CD4-positive, alpha-beta T cell (primary cell): ENCODE data around the gene ARHGAP6. TPM values are rescaled to one million over a fixed set of nuclear protein-coding genes. Genes with fewer than 3 reads are reported as not detected.

Experiments used
- ATAC-seq: fragments of 200-7000 bp; cut with Tn5 transposase; one replicate; pipeline ENCODE4 v1.10.0; 2022; ENCODE audit warnings: mild to moderate bottlenecking; ENCODE audit not compliant: poor library complexity
- CTCF ChIA-PET: fragments of 350-600 bp; sonication (Branson Sonifier 250); formaldehyde crosslinking; loops from one replicate; lab custom pipeline; 2021; ENCODE audit warnings: antibody characterized with exemption, inconsistent platforms; lab: Charles Lee
- POLR2A ChIA-PET: fragments of 350-600 bp; sonication (Branson Sonifier 250); formaldehyde crosslinking; loops from one replicate; lab custom pipeline; 2021; ENCODE audit warnings: antibody characterized with exemption, inconsistent platforms; lab: Charles Lee
- DNase-seq, 14 experiments: peaks; one replicate each; pipeline ENCODE4 v3.0.0-alpha.2; 2013 to 2020; ENCODE audit warnings: mixed read lengths in 2 of 14
- H3K27ac ChIP-seq, 2 donors: one replicate each; pipeline versions ENCODE4 v1.5.1 to v1.7.0; 2013; ENCODE audit warnings: low read length in 2 of 2, low read depth in 1 of 2, mild to moderate bottlenecking in 1 of 2
- H3K27me3 ChIP-seq, 2 experiments: 1 replicate in 1 of 2; 2 replicates in 1 of 2; pipeline versions ENCODE4 v1.6.1 to v1.7.0; 2013; ENCODE audit warnings: low read length in 2 of 2, control low read depth in 1 of 2, mild to moderate bottlenecking in 1 of 2, moderate library complexity in 1 of 2; ENCODE audit not compliant: insufficient read depth in 2 of 2, control insufficient read depth in 1 of 2
- H3K36me3 ChIP-seq: one replicate; pipeline ENCODE4 v1.6.1; 2013; ENCODE audit warnings: low read length, control low read depth; ENCODE audit not compliant: insufficient read depth
- H3K4me1 ChIP-seq: one replicate; pipeline ENCODE4 v1.6.1; 2013; ENCODE audit warnings: low read length, control low read depth; ENCODE audit not compliant: insufficient read depth
- H3K4me3 ChIP-seq: one replicate; pipeline ENCODE4 v1.5.1; 2013; ENCODE audit warnings: mild to moderate bottlenecking, low read length, moderate library complexity
- H3K9me3 ChIP-seq, 2 experiments: 1 replicate in 1 of 2; 2 replicates in 1 of 2; pipeline versions ENCODE4 v1.6.1 to v1.7.0; 2013; ENCODE audit warnings: low read length in 2 of 2, mild to moderate bottlenecking in 2 of 2, control low read depth in 1 of 2, moderate library complexity in 1 of 2; ENCODE audit not compliant: control insufficient read depth in 1 of 2, insufficient read depth in 1 of 2
- H3K27ac Mint-ChIP-seq: one replicate; pipeline ENCODE4 v1.8.0; 2020; ENCODE audit warnings: mixed read lengths
- H3K27me3 Mint-ChIP-seq: one replicate; pipeline ENCODE4 v1.8.0; 2021; ENCODE audit warnings: mixed read lengths
- H3K36me3 Mint-ChIP-seq: one replicate; pipeline ENCODE4 v1.8.0; 2021; ENCODE audit warnings: low read depth, mixed read lengths
- H3K4me1 Mint-ChIP-seq: one replicate; pipeline ENCODE4 v1.8.0; 2021; ENCODE audit warnings: low read depth, mixed read lengths
- H3K4me3 Mint-ChIP-seq: one replicate; pipeline ENCODE4 v1.8.0; 2020; ENCODE audit warnings: mild to moderate bottlenecking, mixed read lengths
- H3K9me3 Mint-ChIP-seq: one replicate; pipeline ENCODE4 v1.8.0; 2020; ENCODE audit warnings: mixed read lengths
- CTCF ChIP-seq: fragments of 200-600 bp; IDR thresholded peaks from one replicate; pipeline ENCODE4 v1.8.0; 2022; ENCODE audit warnings: antibody characterized with exemption, mild to moderate bottlenecking
- intact Hi-C, 2 experiments: fragments of 100-400 bp; cut with DNase I in 1 of 2; cut with micrococcal nuclease in 1 of 2; formaldehyde crosslinking; loops; one replicate each; pipeline versions ENCODE4 v1.15.1 to v1.9.0; 2023 to 2025; cut with DNase I, micrococcal nuclease
- total RNA-seq, 174 experiments: library from RNA in 2 of 174; stranded (reverse) in 2 of 174; gene quantifications; one replicate each; pipeline ENCODE4 v1.2.3 and lab custom pipeline; 2021 to 2026

The ARHGAP6 gene
- total RNA-seq, 2 experiments from 2014 or later = not detected

- TF ChIP-seq CTCF = no peak
- ChIA-PET CTCF (no interaction called here), POLR2A (no interaction called here)
- H3K27ac Mint-ChIP-seq = no peak overlapping the region
- no peak overlapping the region for H3K4me3 Mint-ChIP-seq
- Histone ChIP-seq H3K27me3 (peaks cover 0 to 4% of the 10 kb centered on the region in 2 experiments), H3K27ac (no peak overlapping the region), H3K9me3 (no peaks in the 10 kb centered on the region), H3K4me3 (no peak overlapping the region), H3K4me1 (no peaks in the 10 kb centered on the region), H3K36me3 (no peaks in the 10 kb centered on the region)
- no peaks in the 10 kb centered on the region for H3K27me3 Mint-ChIP-seq
- no peaks in the 10 kb centered on the region for H3K9me3 Mint-ChIP-seq
- no peaks in the 10 kb centered on the region for H3K4me1 Mint-ChIP-seq
- DNase-seq (no peak), ATAC-seq (no peak)
- no peaks in the 10 kb centered on the region for H3K36me3 Mint-ChIP-seq
- intact Hi-C loops = no loop called here
Observed at GRCh38 chrX:11438767-11439166, 227.0 kb downstream of the ARHGAP6 start.

- ATAC-seq (no peak), DNase-seq (no peak)
- Mint-ChIP-seq H3K4me1 (no peaks in the 10 kb centered on the region), H3K36me3 (no peaks in the 10 kb centered on the region), H3K27ac (no peak overlapping the region), H3K9me3 (no peaks in the 10 kb centered on the region), H3K4me3 (no peak overlapping the region), H3K27me3 (no peaks in the 10 kb centered on the region)
- ChIA-PET POLR2A (no interaction called here), CTCF (no interaction called here)
- no peak for TF ChIP-seq CTCF
- intact Hi-C loops = no loop called here
- Histone ChIP-seq H3K27me3 (peaks cover 0 to 4% of the 10 kb centered on the region in 2 experiments), H3K36me3 (no peaks in the 10 kb centered on the region), H3K27ac (no peak overlapping the region), H3K4me1 (no peaks in the 10 kb centered on the region), H3K9me3 (no peaks in the 10 kb centered on the region), H3K4me3 (no peak overlapping the region)
Observed at GRCh38 chrX:11438380-11438723, 227.4 kb downstream of the ARHGAP6 start.

GRCh38 chrX:11437642-11438379, 227.9 kb downstream of the ARHGAP6 start:
- no peak overlapping the region for H3K4me3 ChIP-seq
- H3K9me3 ChIP-seq = no peaks in the 10 kb centered on the region
- peaks cover 0 to 4% of the 10 kb centered on the region in 2 experiments for H3K27me3 ChIP-seq
- Mint-ChIP-seq H3K4me1 (no peaks in the 10 kb centered on the region), H3K27ac (no peak overlapping the region), H3K36me3 (no peaks in the 10 kb centered on the region), H3K27me3 (peaks cover 4% of the 10 kb centered on the region), H3K4me3 (no peak overlapping the region), H3K9me3 (no peaks in the 10 kb centered on the region)
- ChIA-PET CTCF (no interaction called here), POLR2A (no interaction called here)
- H3K36me3 ChIP-seq = no peaks in the 10 kb centered on the region
- intact Hi-C loops = no loop called here
- DNase-seq (no peak), ATAC-seq (no peak)
- H3K27ac ChIP-seq = no peak overlapping the region
- no peak for TF ChIP-seq CTCF
- no peaks in the 10 kb centered on the region for H3K4me1 ChIP-seq
